K562 (cell line): ENCODE data around the gene MGAT5. TPM values are rescaled to one million over a fixed set of nuclear protein-coding genes. Genes with fewer than 3 reads are reported as not detected.

Source experiments
- ATAC-seq: fragments of 200-7000 bp; cut with Tn5 transposase; 3 replicates; pipeline ENCODE4 v1.9.1; 2020; ENCODE audit warnings: moderate library complexity
- BruUV-seq: library from RNA; stranded (reverse); fragments of 400-500 nt; replicated peaks from 2 replicates; lab custom pipeline; 2021; lab: Mats Ljungman, UMichigan
- CTCF ChIA-PET: fragments of 300-600 bp; formaldehyde crosslinking; extraction: SDS; loops from one replicate; lab custom pipeline; 2021; ENCODE audit warnings: low intra/inter-chr PET ratio; lab: Yijun Ruan, JAX
- POLR2A ChIA-PET: fragments of 300-600, 350-650 bp; sonication (Branson Sonifier 250); formaldehyde crosslinking; extraction: SDS; loops from one replicate; lab custom pipeline; 2021; ENCODE audit warnings: antibody characterized with exemption, inconsistent platforms; lab: Yijun Ruan, JAX
- DNase-seq, 4 experiments: peaks; one replicate each; pipeline versions ENCODE4 v3.0.0 to v3.0.0-alpha.2; 2011 to 2018; ENCODE audit warnings: low spot score in 3 of 4, mixed read lengths in 3 of 4; ENCODE audit errors: extremely low read depth in 1 of 4
- FAIRE-seq: peaks from 2 replicates; lab custom pipeline; 2011; peaks lifted over from hg19 to GRCh38; lab: Jason Lieb, UNC
- H2AFZ ChIP-seq: 2 replicates; pipeline ENCODE4 v1.6.0; 2011; ENCODE audit warnings: low read depth, low read length, control low read depth, inconsistent platforms
- H3K27ac ChIP-seq: fragments of 200-600 bp; 3 replicates; pipeline ENCODE4 v1.8.0; 2011; ENCODE audit warnings: low read depth, mild to moderate bottlenecking, control low read depth, inconsistent platforms, low read length, moderate library complexity, mixed read lengths; ENCODE audit errors: extremely low read depth
- H3K27me3 ChIP-seq, 2 experiments: fragments of 300-600 bp in 1 of 2; 2 replicates in 1 of 2; 3 replicates in 1 of 2; pipeline versions ENCODE4 v1.6.0 to v1.8.0; 2011; ENCODE audit warnings: inconsistent platforms in 2 of 2, low read length in 2 of 2, mild to moderate bottlenecking in 1 of 2, mixed read lengths in 1 of 2, moderate library complexity in 1 of 2; ENCODE audit not compliant: control insufficient read depth in 2 of 2, insufficient read depth in 2 of 2
- H3K36me3 ChIP-seq: fragments of 300-600 bp; 3 replicates; pipeline ENCODE4 v1.8.0; 2011; ENCODE audit warnings: mild to moderate bottlenecking, low read length, inconsistent platforms; ENCODE audit not compliant: control insufficient read depth, insufficient read depth
- H3K4me1 ChIP-seq, 2 experiments: fragments of 200-600 bp in 1 of 2; replicated peaks in 1 of 2; 2 replicates in 1 of 2; 3 replicates in 1 of 2; pipeline versions ENCODE4 v1.5.1 to v1.8.0; 2011; ENCODE audit warnings: inconsistent platforms in 2 of 2, low read length in 2 of 2, mild to moderate bottlenecking in 1 of 2, mixed read lengths in 1 of 2, moderate library complexity in 1 of 2; ENCODE audit not compliant: control insufficient read depth in 2 of 2, insufficient read depth in 2 of 2
- H3K4me2 ChIP-seq: 2 replicates; pipeline ENCODE4 v1.6.1; 2011; ENCODE audit warnings: low read length, control low read depth, inconsistent platforms, mixed read lengths; ENCODE audit not compliant: insufficient read depth
- H3K4me3 ChIP-seq: fragments of 200-600 bp; sonication (generic), shearing (Covaris generic); 2 replicates; pipeline ENCODE4 v1.5.1; 2016; ENCODE audit warnings: control low read depth, inconsistent platforms
- H3K79me2 ChIP-seq: fragments of 200-600 bp; 3 replicates; pipeline ENCODE4 v1.8.0; 2011; ENCODE audit warnings: low read length, inconsistent platforms; ENCODE audit not compliant: control insufficient read depth, insufficient read depth
- H3K9ac ChIP-seq, 2 experiments: 2 replicates each; pipeline versions ENCODE4 v1.6.0 to v1.6.1; 2011; ENCODE audit warnings: low read depth in 2 of 2, low read length in 2 of 2, control low read depth in 1 of 2, inconsistent platforms in 1 of 2, mild to moderate bottlenecking in 1 of 2, mixed read lengths in 1 of 2; ENCODE audit not compliant: insufficient read depth in 1 of 2
- H3K9me1 ChIP-seq: one replicate; pipeline ENCODE4 v1.6.0; 2011; ENCODE audit warnings: inconsistent platforms, mild to moderate bottlenecking, low read length, moderate library complexity; ENCODE audit not compliant: control insufficient read depth, insufficient read depth
- H3K9me3 ChIP-seq: replicated peaks from 2 replicates; pipeline ENCODE4 v1.5.1; 2011; ENCODE audit warnings: low read depth, low read length, inconsistent platforms; ENCODE audit not compliant: control insufficient read depth, insufficient read depth
- H4K20me1 ChIP-seq: replicated peaks from 2 replicates; pipeline ENCODE4 v1.6.1; 2011; ENCODE audit warnings: low read length, inconsistent platforms, mixed read lengths; ENCODE audit not compliant: control insufficient read depth, insufficient read depth
- ASH1L ChIP-seq: fragments of 450-650 bp; IDR thresholded peaks from 2 replicates; pipeline ENCODE4 v1.6.1; 2018; ENCODE audit warnings: borderline replicate concordance, mild to moderate bottlenecking, low read depth; ENCODE audit not compliant: partially characterized antibody
- FOS ChIP-seq: IDR thresholded peaks from 3 replicates; pipeline ENCODE4 v1.6.1; 2011; ENCODE audit not compliant: insufficient read length; ENCODE audit errors: extremely low read depth
- IRF1 ChIP-seq: sonication (generic); formaldehyde crosslinking; IDR thresholded peaks from 2 replicates; pipeline ENCODE4 v1.8.0; 2022; ENCODE audit warnings: missing genetic modification reagents, mild to moderate bottlenecking, borderline replicate concordance
- ZNF408 ChIP-seq: fragments of 250-450 bp; sonication (Bioruptor Pico); IDR thresholded peaks from 2 replicates; pipeline ENCODE4 v1.4.0; 2020; ENCODE audit warnings: low read depth, mild to moderate bottlenecking, moderate library complexity
- ZNF77 ChIP-seq: fragments of 250-450 bp; sonication (Bioruptor Pico); IDR thresholded peaks from 2 replicates; pipeline ENCODE4 v1.5.0; 2020
- WGBS: fragments of 100-300 bp; shearing (Covaris generic); methylation state at CpG from one replicate; pipeline ENCODE4 v1.1.6; 2016; ENCODE audit warnings: low coverage, mixed read lengths; ENCODE audit not compliant: insufficient coverage; ENCODE audit errors: missing lambda C conversion rate; 5-methylcytosine and 5-hydroxymethylcytosine counted together
- in situ Hi-C: fragments of 300-500 bp; cut with MboI; formaldehyde crosslinking; loops from 4 replicates; pipeline ENCODE4 v1.15.0; 2018; ENCODE audit warnings: inconsistent platforms, mixed read lengths
- intact Hi-C: fragments of 100-400 bp; cut with micrococcal nuclease; formaldehyde crosslinking; loops from 2 replicates; pipeline ENCODE4 v1.14.2; 2022
- polyA plus RNA-seq, 8 experiments: library from polyadenylated mRNA; depleted of rRNA in 4 of 8; stranded (reverse) in 5 of 8; unstranded in 3 of 8; fragments of >200 nt; fragmentation: Nextera tagmentation in 2 of 8; fragmentation: Illumina TruSeq in 1 of 8; extraction: Ambion mirVana in 2 of 8; extraction: Trizol in 1 of 8; gene quantifications; 2 replicates each; pipeline versions ENCODE4 v1.2.1 to v1.2.3, GENCODE V29; 2011 to 2014; ENCODE audit warnings: inconsistent platforms in 1 of 8, missing spikeins in 1 of 8
- total RNA-seq, 7 experiments: library from RNA; depleted of rRNA in 6 of 7; stranded (reverse); fragments of >200 nt in 6 of 7; fragmentation: Illumina TruSeq in 2 of 7; extraction: Trizol in 2 of 7; gene quantifications; 2 replicates each; pipeline versions ENCODE4 v1.2.1 to v1.2.3, GENCODE V29; 2011 to 2021; ENCODE audit warnings: low replicate concordance in 1 of 7
- TF ChIP-seq, protein P1 (sequence below): fragments of 450-650 bp; formaldehyde crosslinking; IDR thresholded peaks from 2 replicates; pipeline ENCODE4 v1.4.0; 2022; ENCODE audit warnings: missing genetic modification characterization

MGAT5 gene
- total and polyA plus RNA-seq, 9 of the 15 experiments (the other 6 are each of a cell fraction or from before 2014, with no cell fraction given) = 1.6 to 18.6 (median 11.1) TPM

- no peak for TF ChIP-seq ZNF408 (CRISPR knock-in tag)
- TF ChIP-seq, protein P1, sequence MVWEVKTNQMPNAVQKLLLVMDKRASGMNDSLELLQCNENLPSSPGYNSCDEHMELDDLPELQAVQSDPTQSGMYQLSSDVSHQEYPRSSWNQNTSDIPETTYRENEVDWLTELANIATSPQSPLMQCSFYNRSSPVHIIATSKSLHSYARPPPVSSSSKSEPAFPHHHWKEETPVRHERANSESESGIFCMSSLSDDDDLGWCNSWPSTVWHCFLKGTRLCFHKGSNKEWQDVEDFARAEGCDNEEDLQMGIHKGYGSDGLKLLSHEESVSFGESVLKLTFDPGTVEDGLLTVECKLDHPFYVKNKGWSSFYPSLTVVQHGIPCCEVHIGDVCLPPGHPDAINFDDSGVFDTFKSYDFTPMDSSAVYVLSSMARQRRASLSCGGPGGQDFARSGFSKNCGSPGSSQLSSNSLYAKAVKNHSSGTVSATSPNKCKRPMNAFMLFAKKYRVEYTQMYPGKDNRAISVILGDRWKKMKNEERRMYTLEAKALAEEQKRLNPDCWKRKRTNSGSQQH = no peak
- TF ChIP-seq IRF1 (CRISPR knock-in tag) = no peak
- TF ChIP-seq FOS = no peak
Observed at GRCh38 chr2:134259994-134260393, 6.1 kb downstream of the MGAT5 start (continued).

GRCh38 chr2:134260713-134261112, 6.8 kb downstream of the MGAT5 start:
- intact Hi-C loops (no loop called here), in situ Hi-C loops (no loop called here)
- Histone ChIP-seq H4K20me1 (no peaks in the 10 kb centered on the region; the same call in 1 of the 2 replicates), H3K4me3 (no peak overlapping the region), H3K9me3 (no peaks in the 10 kb centered on the region), H3K9me1 (no peaks in the 10 kb centered on the region), H3K27me3 (no peaks in the 10 kb centered on the region), H3K36me3 (no peaks in the 10 kb centered on the region), H3K79me2 (no peaks in the 10 kb centered on the region), H3K27ac (no peak overlapping the region), H3K9ac (no peak overlapping the region), H2AFZ (no peak overlapping the region), H3K4me2 (no peak overlapping the region), H3K4me1 (no peaks in the 10 kb centered on the region)
- TF ChIP-seq ZNF77 (CRISPR knock-in tag) (no peak), ASH1L (no peak)
- ATAC-seq = no peak
- ChIA-PET CTCF (no interaction called here), POLR2A (no interaction called here)
- no peak for FAIRE-seq
- 46% methylated on average over 2 of the region's 2 CpGs for WGBS
- DNase-seq = no peak
- no TSS peak for BruUV-seq
